ENCODE data around the gene RNF149. TPM values are rescaled to one million over a fixed set of nuclear protein-coding genes. Genes with fewer than 3 reads are reported as not detected.
"Not testable (repeated sequence)": the region's sequence is repeated elsewhere in the genome, so short reads cannot be mapped to it uniquely, and the experiment has no call there.

The RNF149 gene
- total RNA-seq, 2 experiments from 2014 or later, result 66.3 to 74.2 TPM

DNA sequence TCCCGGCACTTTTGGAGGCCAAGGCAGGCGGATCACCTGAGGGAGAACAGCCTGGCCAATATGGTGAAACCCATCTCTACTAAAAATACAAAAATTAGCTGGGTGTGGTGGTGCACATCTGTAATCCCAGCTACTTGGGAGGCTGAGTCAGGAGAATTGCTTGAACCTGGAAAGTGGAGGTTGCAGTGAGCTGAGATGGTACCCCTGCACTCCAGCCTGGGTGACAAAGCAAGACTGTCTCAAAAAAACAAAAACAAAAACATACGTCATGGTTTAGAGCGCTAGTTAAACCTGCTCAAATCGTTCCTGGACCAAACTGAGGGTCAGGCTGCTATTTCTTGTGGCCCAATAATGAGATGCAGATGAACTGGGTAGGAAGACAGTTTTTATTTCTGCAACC, 63.0 kb downstream of the RNF149 start:
- H3K27ac Mint-ChIP-seq; H3K4me3 Mint-ChIP-seq; DNase-seq; H3K9me3 Mint-ChIP-seq; H3K27me3 Mint-ChIP-seq; H3K36me3 Mint-ChIP-seq (ENCODE audit: low read depth); POLR2A ChIA-PET: not testable (repeated sequence)
- peaks cover 12% of the 10 kb centered on the region for H3K4me1 Mint-ChIP-seq
- CTCF ChIA-PET, result interaction anchor here (0.6 to 1.7 kb wide), 5 partner anchors 8 to 377 kb away, joined by 3 read pairs; no protein-coding TSS in a partner anchor

DNA sequence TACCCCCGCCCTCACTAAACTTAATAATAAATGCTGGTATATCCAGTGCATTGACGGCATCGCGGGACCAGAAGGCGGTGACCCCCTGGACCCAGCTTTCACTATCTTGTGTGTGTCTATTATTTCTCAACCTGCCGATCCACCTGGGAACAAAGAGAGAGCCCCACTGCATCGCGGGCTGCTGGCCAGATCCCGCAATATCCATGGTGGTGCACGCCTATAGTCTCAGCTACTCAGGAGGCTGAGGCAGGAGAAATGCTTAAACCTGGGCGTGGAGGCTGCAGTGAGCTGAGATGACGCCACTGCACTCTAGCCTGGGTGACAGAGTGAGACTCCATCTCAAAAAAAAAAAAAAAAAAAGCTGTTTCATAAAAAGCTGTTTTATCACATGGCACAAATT, 63.6 kb downstream of the RNF149 start:
- H3K9me3 Mint-ChIP-seq; H3K4me3 Mint-ChIP-seq; POLR2A ChIA-PET; H3K36me3 Mint-ChIP-seq (ENCODE audit: low read depth); DNase-seq; H3K27ac Mint-ChIP-seq; H3K27me3 Mint-ChIP-seq: not testable (repeated sequence)
- peaks cover 13% of the 10 kb centered on the region for H3K4me1 Mint-ChIP-seq
- CTCF ChIA-PET, result interaction anchor here (0.6 to 1.7 kb wide), 4 partner anchors 9 to 69 kb away, joined by 3 read pairs; no protein-coding TSS in a partner anchor

DNA sequence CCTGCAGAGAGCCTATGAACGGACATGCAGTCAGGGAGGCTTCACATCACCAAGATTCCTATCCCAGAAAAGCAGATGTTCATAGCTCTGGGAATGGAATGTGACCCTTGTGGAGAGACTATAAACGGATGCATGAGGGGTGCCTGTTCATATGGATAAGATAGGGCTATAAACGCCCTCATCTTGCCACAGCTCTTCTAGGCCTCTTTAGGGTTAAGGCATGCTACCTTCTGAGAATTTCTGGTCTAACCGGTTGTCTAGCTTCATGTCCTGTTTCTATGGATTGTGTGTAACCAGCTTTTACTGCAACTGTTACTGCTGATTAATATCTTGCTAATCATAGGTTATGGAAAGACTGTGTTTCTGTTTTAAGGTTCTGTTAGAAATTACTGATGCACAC, 64.1 kb downstream of the RNF149 start:
- H3K4me3 Mint-ChIP-seq; H3K27ac Mint-ChIP-seq; H3K36me3 Mint-ChIP-seq (ENCODE audit: low read depth); H3K27me3 Mint-ChIP-seq; CTCF ChIA-PET; DNase-seq; POLR2A ChIA-PET; H3K9me3 Mint-ChIP-seq: not testable (repeated sequence)
- peaks cover 13% of the 10 kb centered on the region for H3K4me1 Mint-ChIP-seq

DNA sequence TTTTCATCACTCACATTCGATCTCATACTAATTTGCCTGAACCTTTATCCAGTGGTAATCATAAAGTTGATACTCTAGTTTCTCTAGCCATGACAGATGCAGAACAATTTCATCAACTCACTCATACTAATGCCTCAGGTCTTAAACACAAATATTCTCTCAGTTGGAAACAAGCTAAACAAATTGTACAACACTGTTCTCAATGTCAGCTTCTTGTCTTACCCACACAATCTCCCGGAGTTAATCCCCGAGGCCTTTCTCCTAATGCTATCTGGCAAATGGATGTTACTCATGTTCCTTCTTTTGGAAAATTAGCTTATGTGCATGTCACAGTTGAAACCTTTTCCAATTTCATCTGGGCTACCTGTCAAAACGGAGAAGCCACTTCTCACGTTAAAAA, 67.3 kb downstream of the RNF149 start:
- Mint-ChIP-seq H3K36me3 (ENCODE audit: low read depth) (no peaks in the 10 kb centered on the region), H3K4me3 (no peak overlapping the region), H3K9me3 (no peaks in the 10 kb centered on the region), H3K4me1 (peaks cover 10% of the 10 kb centered on the region), H3K27me3 (no peaks in the 10 kb centered on the region), H3K27ac (no peak overlapping the region)
- no peak for DNase-seq
- ChIA-PET POLR2A (no interaction called here), CTCF (no interaction called here)

DNA sequence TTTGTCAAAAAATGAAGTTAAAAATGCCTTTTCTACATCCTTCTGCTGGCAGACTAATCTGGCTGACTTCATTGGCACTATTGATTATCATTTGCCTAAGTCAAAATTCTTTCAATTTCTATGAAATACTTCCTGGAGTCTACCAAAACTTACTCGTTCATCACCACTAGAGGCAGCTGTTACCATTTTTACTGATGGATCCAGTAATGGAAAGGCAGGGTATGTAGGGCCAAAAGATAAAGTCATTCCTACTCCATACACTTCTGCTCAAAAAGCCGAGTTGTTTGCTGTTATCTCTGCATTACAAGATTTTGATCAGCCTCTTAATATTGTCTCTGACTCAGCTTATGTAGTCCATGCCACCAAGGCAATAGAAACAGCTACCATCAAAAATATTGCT, 67.8 kb downstream of the RNF149 start:
- CTCF ChIA-PET, result interaction anchor here (1.3 kb wide), 1 partner anchor 17 kb away, joined by 3 read pairs; no protein-coding TSS in a partner anchor
- peak; percentile 16 for DNase-seq
- H3K27me3 Mint-ChIP-seq; H3K4me3 Mint-ChIP-seq; H3K36me3 Mint-ChIP-seq (ENCODE audit: low read depth); POLR2A ChIA-PET; H3K27ac Mint-ChIP-seq; H3K9me3 Mint-ChIP-seq: not testable (repeated sequence)
- peaks cover 10% of the 10 kb centered on the region for H3K4me1 Mint-ChIP-seq

DNA sequence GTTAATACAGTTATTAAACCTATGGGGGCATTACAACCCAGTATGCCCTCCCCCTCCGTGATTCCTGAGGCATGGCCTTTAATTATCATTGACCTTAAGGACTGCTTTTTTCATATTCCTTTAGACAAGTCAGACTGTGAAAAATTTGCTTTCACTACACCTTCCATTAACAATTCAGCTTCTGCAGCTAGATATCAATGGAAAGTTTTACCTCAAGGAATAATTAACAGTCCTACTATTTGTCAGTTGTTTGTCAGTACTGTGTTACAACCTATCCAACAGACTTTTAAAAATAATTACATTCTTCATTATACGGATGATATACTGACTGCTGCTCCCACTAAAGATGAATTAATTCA, 68.8 kb downstream of the RNF149 start:
- H3K36me3 Mint-ChIP-seq (ENCODE audit: low read depth); H3K4me3 Mint-ChIP-seq; H3K9me3 Mint-ChIP-seq; POLR2A ChIA-PET; H3K27ac Mint-ChIP-seq; H3K27me3 Mint-ChIP-seq; DNase-seq: not testable (repeated sequence)
- CTCF ChIA-PET, result interaction anchor here (1.3 kb wide), 1 partner anchor 16 kb away, joined by 3 read pairs; no protein-coding TSS in a partner anchor
- H3K4me1 Mint-ChIP-seq, result peaks cover 10% of the 10 kb centered on the region

DNA sequence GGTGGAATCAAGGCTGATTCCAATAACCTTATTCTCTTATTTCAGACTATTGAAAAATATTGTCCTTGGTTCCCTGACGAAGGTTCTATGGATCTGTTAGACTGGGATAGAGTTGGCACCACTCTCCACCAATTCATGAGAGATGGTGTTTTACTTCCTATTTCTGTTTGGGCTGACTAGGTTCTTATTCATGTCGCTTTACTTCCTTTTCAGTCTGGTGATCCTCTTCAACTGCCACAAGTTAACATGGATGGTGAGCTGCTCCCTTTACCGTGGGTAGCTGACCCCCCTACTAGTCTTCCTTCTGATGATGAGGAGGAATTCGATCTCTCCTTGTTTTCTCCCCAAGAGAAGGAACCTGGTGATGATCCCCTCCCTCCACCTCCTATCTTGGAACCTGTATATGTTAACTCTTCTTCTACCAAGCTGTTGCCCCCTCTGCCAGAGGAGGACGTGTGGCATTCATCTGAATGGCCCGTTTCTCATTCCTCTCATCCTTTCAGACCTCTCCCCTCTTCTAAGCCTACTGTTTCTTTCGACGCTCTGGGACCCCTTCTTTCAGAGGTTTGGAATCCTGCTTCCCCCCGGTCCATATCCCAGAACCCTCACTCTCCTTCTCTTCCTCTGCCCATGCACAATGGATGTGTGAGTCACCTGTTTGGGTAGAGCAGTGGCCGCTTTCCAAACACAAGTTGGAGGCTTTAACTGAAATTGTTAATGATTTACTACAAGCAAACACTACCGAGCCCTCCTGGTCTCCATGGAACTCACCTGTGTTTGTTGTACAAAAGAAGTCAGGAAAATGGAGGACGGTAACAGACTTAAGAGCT, 69.4 kb downstream of the RNF149 start:
- no peak overlapping the region for H3K27ac Mint-ChIP-seq
- H3K4me1 Mint-ChIP-seq, result peaks cover 10% of the 10 kb centered on the region
- H3K9me3 Mint-ChIP-seq, result no peaks in the 10 kb centered on the region
- no peak for DNase-seq
- ChIA-PET POLR2A (no interaction called here), CTCF (interaction anchor here (0.8 to 1.3 kb wide), 2 partner anchors 15 to 89 kb away, joined by 3 read pairs; no protein-coding TSS in a partner anchor)
- H3K4me3 Mint-ChIP-seq, result no peak overlapping the region
- no peaks in the 10 kb centered on the region for H3K36me3 Mint-ChIP-seq (ENCODE audit: low read depth)
- H3K27me3 Mint-ChIP-seq, result no peaks in the 10 kb centered on the region

DNA sequence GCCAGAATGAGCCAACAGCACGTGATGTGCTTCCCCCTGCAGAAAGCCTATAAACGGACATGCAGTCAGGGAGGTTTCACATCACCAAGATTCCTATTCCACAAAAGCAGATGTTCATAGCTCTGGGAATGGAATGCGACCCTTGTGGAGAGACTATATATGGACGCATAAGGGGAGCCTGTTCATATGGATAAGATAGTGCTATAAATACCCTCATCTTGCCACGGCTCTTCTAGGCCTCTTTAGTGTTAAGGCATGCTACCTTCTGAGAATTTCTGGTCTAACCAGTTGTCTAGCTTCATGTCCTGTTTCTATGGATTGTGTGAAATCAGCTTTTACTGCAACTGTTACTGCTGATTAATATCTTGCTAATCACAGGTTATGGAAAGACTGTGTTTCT, 70.6 kb downstream of the RNF149 start:
- H3K9me3 Mint-ChIP-seq; H3K27me3 Mint-ChIP-seq; H3K36me3 Mint-ChIP-seq (ENCODE audit: low read depth); POLR2A ChIA-PET; H3K4me3 Mint-ChIP-seq; DNase-seq; CTCF ChIA-PET; H3K27ac Mint-ChIP-seq: not testable (repeated sequence)
- peaks cover 10% of the 10 kb centered on the region for H3K4me1 Mint-ChIP-seq

DNA sequence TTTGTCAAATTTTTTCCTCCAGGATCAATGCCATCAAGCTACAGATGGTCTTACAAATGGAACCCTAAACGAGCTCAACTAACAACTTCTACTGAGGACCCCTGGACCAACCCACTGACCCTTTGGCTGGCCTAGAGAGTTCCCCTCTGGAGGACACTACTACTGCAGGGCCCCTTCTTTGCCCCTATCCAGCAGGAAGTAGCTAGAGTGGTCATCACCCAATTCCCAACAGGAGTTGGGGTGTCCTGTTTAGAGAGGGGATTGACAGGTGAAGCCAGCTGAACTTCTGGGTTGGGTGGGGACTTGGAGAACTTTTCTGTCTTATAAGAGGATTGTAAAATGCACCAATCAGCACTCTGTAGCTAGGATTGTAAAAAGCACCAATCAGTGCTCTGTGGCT, 72.5 kb downstream of the RNF149 start:
- CTCF ChIA-PET; H3K9me3 Mint-ChIP-seq; H3K36me3 Mint-ChIP-seq (ENCODE audit: low read depth); H3K27ac Mint-ChIP-seq; H3K27me3 Mint-ChIP-seq; H3K4me3 Mint-ChIP-seq; H3K4me1 Mint-ChIP-seq; POLR2A ChIA-PET; DNase-seq: not testable (repeated sequence)

DNA sequence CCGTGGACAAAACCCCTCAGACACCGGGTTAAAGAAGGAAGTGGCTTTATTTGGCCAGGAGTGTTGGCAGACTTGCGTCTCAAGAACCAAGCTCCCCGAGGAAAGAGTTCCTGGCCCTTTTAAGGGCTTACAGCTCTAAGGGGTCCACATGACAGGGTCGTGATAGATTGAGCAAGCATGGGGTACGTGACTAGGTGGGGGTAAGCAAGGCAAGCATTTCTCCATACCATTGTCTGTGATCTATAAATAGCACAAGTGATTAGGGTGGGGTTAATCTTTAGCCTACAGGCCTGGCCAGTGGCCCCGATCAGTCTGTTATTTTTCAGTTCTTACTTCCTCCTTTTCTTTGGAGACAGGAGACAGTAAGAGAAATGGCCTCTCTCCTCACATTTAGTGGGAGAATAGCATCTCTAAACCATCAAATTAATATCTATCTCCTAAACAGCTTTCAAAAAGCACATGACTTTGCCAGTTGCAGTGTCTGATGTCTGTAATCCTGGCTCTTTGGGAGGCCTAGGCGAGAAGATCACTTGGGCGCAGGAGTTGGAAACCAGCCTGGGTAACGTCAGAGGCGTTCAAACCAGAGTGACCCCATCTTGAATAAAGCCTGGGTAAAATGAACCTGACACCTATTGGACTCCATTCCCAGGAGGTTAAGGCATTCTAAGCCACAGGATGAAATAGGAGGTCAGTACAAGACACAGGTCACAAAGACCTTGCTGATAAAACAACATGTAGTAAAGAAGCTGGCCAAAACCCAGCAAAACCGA, 74.1 kb downstream of the RNF149 start:
- Mint-ChIP-seq H3K36me3 (ENCODE audit: low read depth) (no peaks in the 10 kb centered on the region), H3K27me3 (no peaks in the 10 kb centered on the region), H3K4me1 (no peaks in the 10 kb centered on the region), H3K4me3 (no peak overlapping the region), H3K9me3 (peaks cover 9% of the 10 kb centered on the region), H3K27ac (no peak overlapping the region)
- DNase-seq, result no peak
- ChIA-PET POLR2A (no interaction called here), CTCF (interaction anchor here (0.9 kb wide), 1 partner anchor 11 kb away, joined by 3 read pairs; no protein-coding TSS in a partner anchor)

DNA sequence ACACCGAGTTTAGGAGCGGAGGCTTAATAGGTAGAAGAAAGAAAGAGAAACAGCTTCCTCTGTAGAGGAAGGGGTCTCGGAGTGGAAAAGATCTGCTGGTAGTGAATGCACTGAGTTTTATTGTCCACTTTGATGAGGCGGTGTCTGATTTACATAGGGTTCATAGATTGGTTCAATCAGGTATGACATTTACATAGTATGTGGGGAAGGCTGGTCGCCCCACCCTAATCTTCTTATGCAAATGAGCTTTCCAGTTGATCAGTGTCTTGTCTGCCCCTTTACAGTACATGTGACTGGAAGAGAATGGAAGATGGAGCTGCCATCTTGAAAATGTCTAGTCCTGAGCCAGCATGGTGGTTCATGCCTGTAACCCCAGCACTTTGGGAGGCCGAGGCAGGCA, 75.7 kb downstream of the RNF149 start:
- peaks cover 2% of the 10 kb centered on the region for H3K4me1 Mint-ChIP-seq
- peaks cover 11% of the 10 kb centered on the region for H3K9me3 Mint-ChIP-seq
- ChIA-PET POLR2A (no interaction called here), CTCF (interaction anchor here (1.2 to 2.2 kb wide), 3 partner anchors 10 to 78 kb away, joined by 4 to 6 read pairs (median 5); no protein-coding TSS in a partner anchor)
- DNase-seq, result no peak
- no peaks in the 10 kb centered on the region for H3K36me3 Mint-ChIP-seq (ENCODE audit: low read depth)
- H3K27me3 Mint-ChIP-seq, result no peaks in the 10 kb centered on the region
- no peak overlapping the region for H3K4me3 Mint-ChIP-seq
- H3K27ac Mint-ChIP-seq, result no peak overlapping the region

DNA sequence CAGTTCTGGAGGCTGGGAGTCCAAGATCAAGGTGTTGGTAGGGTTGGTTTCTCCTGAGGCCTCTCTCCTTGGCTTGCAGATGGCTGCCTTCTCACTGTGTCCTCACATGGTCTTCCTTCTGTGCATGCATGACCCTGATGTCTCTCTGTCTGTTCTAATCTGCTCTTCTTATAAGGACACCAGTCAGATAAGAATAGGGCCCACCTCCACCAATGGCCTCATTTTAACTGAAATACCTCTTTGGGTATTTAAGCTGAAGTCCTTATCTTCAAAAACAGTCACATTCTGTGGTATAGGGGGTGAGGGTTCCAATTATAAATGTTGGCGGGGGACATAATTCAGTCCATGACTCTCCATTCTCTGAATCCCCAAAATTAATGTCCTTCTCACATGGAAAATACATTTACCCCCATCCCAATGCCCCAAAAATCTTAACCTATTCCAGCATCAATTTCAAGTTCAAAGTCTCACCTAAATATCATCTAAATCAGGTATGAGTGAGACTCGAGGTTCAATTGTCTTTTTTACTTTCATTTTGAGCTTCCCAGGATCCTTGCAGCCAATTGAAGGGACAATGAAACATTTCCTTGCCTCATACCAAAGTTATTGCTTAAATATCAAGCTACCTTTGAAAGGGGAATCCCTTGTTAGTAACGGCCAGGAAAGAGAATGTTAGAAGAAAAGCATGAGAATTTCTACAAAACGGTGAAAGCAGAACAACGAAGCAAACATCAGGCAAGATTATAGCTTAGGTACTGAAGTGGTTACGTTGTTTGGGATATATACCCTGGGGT, 76.4 kb downstream of the RNF149 start:
- no peaks in the 10 kb centered on the region for H3K27me3 Mint-ChIP-seq
- H3K27ac Mint-ChIP-seq, result no peak overlapping the region
- H3K36me3 Mint-ChIP-seq (ENCODE audit: low read depth), result no peaks in the 10 kb centered on the region
- no peak for DNase-seq
- peaks cover 11% of the 10 kb centered on the region for H3K9me3 Mint-ChIP-seq
- H3K4me1 Mint-ChIP-seq, result peaks cover 2% of the 10 kb centered on the region
- CTCF ChIA-PET, result interaction anchor here (0.6 to 2.2 kb wide), 4 partner anchors 9 to 1087 kb away, joined by 3 to 6 read pairs (median 4); no protein-coding TSS in a partner anchor
- POLR2A ChIA-PET, result no interaction called here
- H3K4me3 Mint-ChIP-seq, result no peak overlapping the region

DNA sequence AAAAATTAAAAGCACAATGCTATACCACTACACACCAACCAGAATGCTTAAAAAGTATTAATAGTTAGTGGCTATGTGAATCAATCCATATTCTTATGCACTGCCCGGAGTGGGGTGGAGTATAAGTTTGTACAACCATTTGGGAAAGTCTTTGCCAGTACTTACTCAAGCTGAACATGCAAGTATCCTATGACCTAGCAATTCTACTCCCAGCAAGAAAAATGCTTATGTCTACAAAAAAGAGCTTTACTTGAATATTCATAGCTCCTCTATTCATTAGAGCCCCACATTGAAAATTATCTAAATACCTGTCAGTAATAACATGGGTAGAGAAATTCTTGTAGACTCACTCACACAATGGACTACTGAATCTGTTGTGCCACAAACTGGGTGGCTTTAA, 77.3 kb downstream of the RNF149 start:
- peaks cover under 1% of the 10 kb centered on the region for H3K36me3 Mint-ChIP-seq (ENCODE audit: low read depth)
- CTCF ChIA-PET, result interaction anchor here (2.2 kb wide), 1 partner anchor 16 kb away, joined by 6 read pairs; no protein-coding TSS in a partner anchor

More for the DNA sequence above, 77.3 kb downstream of the RNF149 start:
- POLR2A ChIA-PET, result no interaction called here
- Mint-ChIP-seq H3K4me1 (peaks cover 2% of the 10 kb centered on the region), H3K9me3 (peaks cover 11% of the 10 kb centered on the region), H3K4me3 (no peak overlapping the region), H3K27me3 (no peaks in the 10 kb centered on the region), H3K27ac (no peak overlapping the region)
- no peak for DNase-seq
